Keratinocyte (primary cell): ENCODE measurements around the gene PLEKHM1. TPM values are rescaled to one million over a fixed set of nuclear protein-coding genes. Genes with fewer than 3 reads are reported as not detected.

ENCODE experiments used
- DNase-seq: peaks from one replicate; pipeline ENCODE4 v3.0.0-alpha.2; 2011; ENCODE audit warnings: low read depth, missing footprints, low spot score
- FAIRE-seq: peaks from 2 replicates; lab custom pipeline; 2011; peaks lifted over from hg19 to GRCh38; lab: Jason Lieb, UNC
- H2AFZ ChIP-seq: 2 replicates; pipeline ENCODE4 v1.6.0; 2012; ENCODE audit warnings: low read length, control low read depth, inconsistent platforms; ENCODE audit not compliant: control insufficient read depth
- H3K27ac ChIP-seq: 2 replicates; pipeline ENCODE4 v1.5.1; 2011; ENCODE audit warnings: low read length; ENCODE audit not compliant: control insufficient read depth, insufficient read depth
- H3K27me3 ChIP-seq: 3 replicates; pipeline ENCODE4 v1.6.0; 2011; ENCODE audit warnings: low read length; ENCODE audit not compliant: control insufficient read depth, insufficient read depth; ENCODE audit errors: extremely low read depth
- H3K36me3 ChIP-seq, 2 experiments: 2 replicates in 1 of 2; 3 replicates in 1 of 2; pipeline ENCODE4 v1.5.1; 2011; ENCODE audit warnings: low read length in 2 of 2, mild to moderate bottlenecking in 1 of 2; ENCODE audit not compliant: control insufficient read depth in 2 of 2, insufficient read depth in 2 of 2; ENCODE audit errors: extremely low read depth in 1 of 2
- H3K4me1 ChIP-seq: 3 replicates; pipeline ENCODE4 v1.5.1; 2011; ENCODE audit warnings: low read length; ENCODE audit not compliant: control insufficient read depth, insufficient read depth; ENCODE audit errors: extremely low read depth
- H3K4me2 ChIP-seq: 3 replicates; pipeline ENCODE4 v1.6.0; 2011; ENCODE audit warnings: low read depth, low read length; ENCODE audit not compliant: control insufficient read depth, insufficient read depth; ENCODE audit errors: extremely low read depth
- H3K4me3 ChIP-seq, 3 experiments: fragments of 200-600 bp in 1 of 3; sonication (generic) in 1 of 3; 2 replicates in 2 of 3; 3 replicates in 1 of 3; pipeline ENCODE4 v1.5.1; 2011 to 2016; ENCODE audit warnings: low read length in 3 of 3, mild to moderate bottlenecking in 3 of 3, control low read depth in 2 of 3, inconsistent platforms in 1 of 3, low read depth in 1 of 3, mixed read lengths in 1 of 3, mixed run types in 1 of 3, moderate library complexity in 1 of 3; ENCODE audit not compliant: control insufficient read depth in 2 of 3, insufficient read depth in 2 of 3; ENCODE audit errors: extremely low read depth in 1 of 3
- H3K79me2 ChIP-seq: 2 replicates; pipeline ENCODE4 v1.6.0; 2012; ENCODE audit warnings: low read length; ENCODE audit not compliant: control insufficient read depth, insufficient read depth
- H3K9ac ChIP-seq: 3 replicates; pipeline ENCODE4 v1.6.0; 2011; ENCODE audit warnings: low read length; ENCODE audit not compliant: control insufficient read depth, insufficient read depth; ENCODE audit errors: extremely low read depth
- H3K9me1 ChIP-seq: 3 replicates; pipeline ENCODE4 v1.6.0; 2011; ENCODE audit warnings: low read length; ENCODE audit not compliant: control insufficient read depth, insufficient read depth; ENCODE audit errors: extremely low read depth
- H3K9me3 ChIP-seq: 2 replicates; pipeline ENCODE4 v1.5.1; 2012; ENCODE audit warnings: low read depth, low read length; ENCODE audit not compliant: control insufficient read depth
- H4K20me1 ChIP-seq: 3 replicates; pipeline ENCODE4 v1.6.0; 2011; ENCODE audit warnings: low read length; ENCODE audit not compliant: control insufficient read depth, insufficient read depth; ENCODE audit errors: extremely low read depth
- CTCF ChIP-seq, 3 experiments: IDR thresholded peaks in 1 of 3; conservative IDR thresholded peaks in 1 of 3; optimal IDR thresholded peaks in 1 of 3; 2 replicates in 2 of 3; 3 replicates in 1 of 3; pipeline versions ENCODE3 to v1.5.1; 2011; ENCODE audit warnings: low read length in 3 of 3, mild to moderate bottlenecking in 3 of 3, moderate library complexity in 2 of 3, control low read depth in 1 of 3, inconsistent platforms in 1 of 3; ENCODE audit not compliant: insufficient read depth in 2 of 3; ENCODE audit errors: extremely low read depth in 1 of 3
- EZH2 ChIP-seq: IDR thresholded peaks from one replicate; pipeline ENCODE4 v1.6.1; 2012; ENCODE audit warnings: inconsistent platforms, mild to moderate bottlenecking, low read length, moderate library complexity
- dilution Hi-C: fragments of 300-500 bp; cut with MboI; formaldehyde crosslinking; loops from one replicate; pipeline ENCODE4 v1.7.0; 2020; ENCODE audit warnings: low sequenced_read_pairs; ENCODE audit not compliant: extremely low pct_ligation_motif_present
- polyA plus RNA-seq, 5 experiments: library from polyadenylated mRNA; depleted of rRNA in 3 of 5; stranded (reverse) in 3 of 5; stranded (forward) in 1 of 5; unstranded in 1 of 5; fragments of >200 nt; gene quantifications; 1 replicate in 1 of 5; 2 replicates in 3 of 5; 3 replicates in 1 of 5; pipeline versions ENCODE4 v1.2.1 to v1.2.3, GENCODE V29; 2011 to 2012; ENCODE audit warnings: missing spikeins in 2 of 5, low read depth in 1 of 5, low replicate concordance in 1 of 5

The PLEKHM1 gene
- polyA plus RNA-seq, 1 donor (not counting 4 experiments of a cell fraction or from before 2014, with no cell fraction given) = 33.0 TPM

DNA sequence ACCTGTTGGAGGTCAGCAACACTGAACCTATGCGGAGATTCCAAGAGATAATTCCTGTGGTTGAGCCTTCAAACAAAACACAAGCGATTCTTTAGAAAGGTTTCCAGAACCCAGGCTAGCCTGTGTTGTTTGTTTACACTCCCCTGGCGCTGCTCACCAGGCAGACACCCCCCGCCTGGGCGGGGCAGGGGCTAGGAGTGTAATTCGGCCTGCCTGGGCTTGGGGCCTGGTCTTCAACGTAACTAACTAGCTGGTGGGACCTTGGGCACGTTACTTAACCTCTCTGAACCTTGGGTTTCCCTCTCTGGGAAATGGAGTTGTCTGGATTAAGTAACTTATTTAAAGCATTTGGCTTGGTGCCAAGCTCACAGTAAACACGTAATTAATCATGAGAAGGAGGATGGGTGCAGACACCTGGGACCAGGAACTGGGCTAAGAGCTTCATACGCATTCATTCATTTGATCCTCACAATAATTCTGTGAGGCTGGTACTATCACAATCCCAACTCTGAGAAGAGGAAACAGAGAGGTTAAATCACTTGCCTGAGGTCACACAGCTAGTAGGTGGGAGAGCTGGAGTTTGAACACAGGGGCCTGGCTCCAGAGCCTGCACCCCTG is 50.3 kb downstream of the PLEKHM1 start:
- H3K4me3 ChIP-seq = no peak overlapping the region
- H3K4me1 ChIP-seq = peaks cover 28% of the 10 kb centered on the region
- no peaks in the 10 kb centered on the region for H3K9me3 ChIP-seq
- H3K27ac ChIP-seq = peak overlapping the region; percentile 59
- H2AFZ ChIP-seq = no peak overlapping the region
- peaks cover 5% of the 10 kb centered on the region for H3K9me1 ChIP-seq
- peak; percentile 60 for FAIRE-seq
- no peaks in the 10 kb centered on the region for H3K27me3 ChIP-seq
- H3K36me3 ChIP-seq = peaks cover 8 to 14% of the 10 kb centered on the region in 2 experiments
- H4K20me1 ChIP-seq = no peaks in the 10 kb centered on the region
- DNase-seq = no peak
- peak overlapping the region; percentile 48 for H3K9ac ChIP-seq
- TF ChIP-seq CTCF (optimal IDR thresholded peaks at IDR 0.05 in 1 of 3, IDR thresholded peaks at IDR 0.05 in 1 of 3, conservative IDR thresholded peaks at IDR 0.05 in 1 of 3; ENCODE audit: extremely low read depth in 1 of 3, insufficient read depth in 2 of 3, low read length in 3 of 3) (no peak), EZH2 (no peak)
- dilution Hi-C loops = no loop called here
- H3K4me2 ChIP-seq = peak overlapping the region; percentile 48
- no peaks in the 10 kb centered on the region for H3K79me2 ChIP-seq

GRCh38 chr17:45438931-45439610 is 51.5 kb downstream of the PLEKHM1 start:
- Histone ChIP-seq H3K36me3 (peaks cover 4 to 13% of the 10 kb centered on the region in 2 experiments), H2AFZ (no peak overlapping the region), H3K9me3 (no peaks in the 10 kb centered on the region), H3K79me2 (no peaks in the 10 kb centered on the region), H4K20me1 (no peaks in the 10 kb centered on the region), H3K4me1 (peaks cover 26% of the 10 kb centered on the region), H3K9me1 (peaks cover 5% of the 10 kb centered on the region), H3K27ac (peak overlapping the region; percentile 59), H3K4me2 (peak overlapping the region; percentile 48), H3K27me3 (no peaks in the 10 kb centered on the region), H3K4me3 (no peak overlapping the region), H3K9ac (peak overlapping the region; percentile 28)
- FAIRE-seq = peak; percentile 46
- dilution Hi-C loops = no loop called here
- no peak for DNase-seq
- TF ChIP-seq CTCF (optimal IDR thresholded peaks at IDR 0.05 in 1 of 3, IDR thresholded peaks at IDR 0.05 in 1 of 3, conservative IDR thresholded peaks at IDR 0.05 in 1 of 3; ENCODE audit: extremely low read depth in 1 of 3, insufficient read depth in 2 of 3, low read length in 3 of 3) = peak in 2 of 3 experiments; percentile 1 to 13
- TF ChIP-seq EZH2 = no peak
